ENCODE measurements around the gene PSMB3.

PSMB3 gene

GRCh38 chr17:38761612-38762011, 9.1 kb downstream of the PSMB3 start:
- TF ChIP-seq, protein P1, sequence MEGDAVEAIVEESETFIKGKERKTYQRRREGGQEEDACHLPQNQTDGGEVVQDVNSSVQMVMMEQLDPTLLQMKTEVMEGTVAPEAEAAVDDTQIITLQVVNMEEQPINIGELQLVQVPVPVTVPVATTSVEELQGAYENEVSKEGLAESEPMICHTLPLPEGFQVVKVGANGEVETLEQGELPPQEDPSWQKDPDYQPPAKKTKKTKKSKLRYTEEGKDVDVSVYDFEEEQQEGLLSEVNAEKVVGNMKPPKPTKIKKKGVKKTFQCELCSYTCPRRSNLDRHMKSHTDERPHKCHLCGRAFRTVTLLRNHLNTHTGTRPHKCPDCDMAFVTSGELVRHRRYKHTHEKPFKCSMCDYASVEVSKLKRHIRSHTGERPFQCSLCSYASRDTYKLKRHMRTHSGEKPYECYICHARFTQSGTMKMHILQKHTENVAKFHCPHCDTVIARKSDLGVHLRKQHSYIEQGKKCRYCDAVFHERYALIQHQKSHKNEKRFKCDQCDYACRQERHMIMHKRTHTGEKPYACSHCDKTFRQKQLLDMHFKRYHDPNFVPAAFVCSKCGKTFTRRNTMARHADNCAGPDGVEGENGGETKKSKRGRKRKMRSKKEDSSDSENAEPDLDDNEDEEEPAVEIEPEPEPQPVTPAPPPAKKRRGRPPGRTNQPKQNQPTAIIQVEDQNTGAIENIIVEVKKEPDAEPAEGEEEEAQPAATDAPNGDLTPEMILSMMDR (IDR thresholded peaks at IDR 0.05; ENCODE audit: low read depth, low read length) = peak; percentile 29
- no peak for DNase-seq (ENCODE audit: extremely low read depth, low read depth)

- TF ChIP-seq, protein P1 (IDR thresholded peaks at IDR 0.05; ENCODE audit: low read depth, low read length) = no peak
- no peak for DNase-seq (ENCODE audit: extremely low read depth, low read depth)
Observed at GRCh38 chr17:38762231-38762630, 9.7 kb downstream of the PSMB3 start.

- TF ChIP-seq, protein P1 (IDR thresholded peaks at IDR 0.05; ENCODE audit: low read depth, low read length) = no peak
- DNase-seq (ENCODE audit: extremely low read depth, low read depth) = no peak
Observed at GRCh38 chr17:38766341-38766740, 13.8 kb downstream of the PSMB3 start.

GRCh38 chr17:38768417-38768816, 15.9 kb downstream of the PSMB3 start:
- no peak for DNase-seq (ENCODE audit: extremely low read depth, low read depth)
- TF ChIP-seq, protein P1 (IDR thresholded peaks at IDR 0.05; ENCODE audit: low read depth, low read length) = no peak

GRCh38 chr17:38773258-38773657, 20.7 kb downstream of the PSMB3 start:
- TF ChIP-seq, protein P1 (IDR thresholded peaks at IDR 0.05; ENCODE audit: low read depth, low read length) = no peak
- no peak for DNase-seq (ENCODE audit: extremely low read depth, low read depth)

- no peak for DNase-seq (ENCODE audit: extremely low read depth, low read depth)
- TF ChIP-seq, protein P1 (IDR thresholded peaks at IDR 0.05; ENCODE audit: low read depth, low read length) = no peak
Observed at GRCh38 chr17:38777641-38778250, 25.2 kb downstream of the PSMB3 start.

GRCh38 chr17:38779965-38780752, 27.6 kb downstream of the PSMB3 start:
- TF ChIP-seq, protein P1 (IDR thresholded peaks at IDR 0.05; ENCODE audit: low read depth, low read length) = no peak
- DNase-seq (ENCODE audit: extremely low read depth, low read depth) = no peak
